DMS114 treated with DMSO at 0.1 percent for 48 hours (cell line): ENCODE measurements around the gene USP36.
"Not testable (repeated sequence)": the region's sequence is repeated elsewhere in the genome, so short reads cannot be mapped to it uniquely, and the experiment has no call there.

Experiments used
- DNase-seq: peaks from one replicate; lab custom pipeline; 2025; ENCODE audit not compliant: unreplicated experiment; lab: John Stamatoyannopoulos, UW

Gene USP36

GRCh38 chr17:78872486-78872885, 31.9 kb upstream of the USP36 start:
- no peak for DNase-seq

- DNase-seq, result no peak
These were observed 30.0 kb upstream of the USP36 start for GRCh38 chr17:78870621-78871020.

- no peak for DNase-seq
These were observed 27.8 kb upstream of the USP36 start for GRCh38 chr17:78868391-78868790.

GRCh38 chr17:78867046-78867445, 26.4 kb upstream of the USP36 start:
- DNase-seq, result not testable (repeated sequence)

- peak; percentile 56 for DNase-seq
These were observed 25.2 kb upstream of the USP36 start for GRCh38 chr17:78865682-78866390.

- no peak for DNase-seq
These were observed 23.5 kb upstream of the USP36 start for GRCh38 chr17:78864117-78864516.

- DNase-seq, result no peak
These were observed 21.7 kb upstream of the USP36 start for GRCh38 chr17:78862073-78863023.

- no peak for DNase-seq
These were observed 20.6 kb upstream of the USP36 start for GRCh38 chr17:78861229-78861628.

- DNase-seq, result no peak
These were observed 18.4 kb upstream of the USP36 start for GRCh38 chr17:78859051-78859450.

GRCh38 chr17:78857266-78857665, 16.7 kb upstream of the USP36 start:
- DNase-seq, result no peak

GRCh38 chr17:78855561-78856165, 15.0 kb upstream of the USP36 start:
- DNase-seq, result no peak

GRCh38 chr17:78854508-78854907, 13.9 kb upstream of the USP36 start:
- no peak for DNase-seq

GRCh38 chr17:78853926-78854394, 13.3 kb upstream of the USP36 start:
- DNase-seq, result no peak

- no peak for DNase-seq
These were observed 12.1 kb upstream of the USP36 start for GRCh38 chr17:78852709-78853121.

- no peak for DNase-seq
These were observed 8.4 kb upstream of the USP36 start for GRCh38 chr17:78849026-78849425.

GRCh38 chr17:78847052-78847451, 6.4 kb upstream of the USP36 start:
- no peak for DNase-seq

- DNase-seq, result no peak
These were observed 3.8 kb upstream of the USP36 start for GRCh38 chr17:78844301-78845005.

- peak; percentile 12 for DNase-seq
These were observed 2.4 kb upstream of the USP36 start for GRCh38 chr17:78842881-78843565.

- DNase-seq, result no peak
These were observed 159 bp downstream of the USP36 start for GRCh38 chr17:78840530-78840779.

- DNase-seq, result no peak
These were observed 668 bp downstream of the USP36 start for GRCh38 chr17:78839762-78840529.
